Activated CD4-positive, alpha-beta memory T cell treated with anti-CD3 and anti-CD28 coated beads for 36 hours (primary cell): ENCODE measurements around the gene GSTM4. TPM values are rescaled to one million over a fixed set of nuclear protein-coding genes. Genes with fewer than 3 reads are reported as not detected.

Source experiments
- CTCF ChIA-PET: fragments of 350-600 bp; sonication (Branson Sonifier 250); formaldehyde crosslinking; loops from one replicate; lab custom pipeline; 2021; ENCODE audit warnings: antibody characterized with exemption, inconsistent platforms; lab: Charles Lee
- POLR2A ChIA-PET: fragments of 350-600 bp; sonication (Branson Sonifier 250); formaldehyde crosslinking; loops from one replicate; lab custom pipeline; 2021; ENCODE audit warnings: antibody characterized with exemption; lab: Charles Lee
- DNase-seq: peaks from one replicate; pipeline ENCODE4 v3.0.0-alpha.2; 2020
- H3K27ac Mint-ChIP-seq: one replicate; pipeline ENCODE4 v1.8.0; 2021; ENCODE audit warnings: mixed read lengths
- H3K27me3 Mint-ChIP-seq: one replicate; pipeline ENCODE4 v1.8.0; 2021; ENCODE audit warnings: mixed read lengths
- H3K36me3 Mint-ChIP-seq: one replicate; pipeline ENCODE4 v1.8.0; 2021; ENCODE audit warnings: mixed read lengths
- H3K4me1 Mint-ChIP-seq: one replicate; pipeline ENCODE4 v1.8.0; 2021; ENCODE audit warnings: low read depth, mixed read lengths
- H3K4me3 Mint-ChIP-seq: one replicate; pipeline ENCODE4 v1.8.0; 2021; ENCODE audit warnings: mild to moderate bottlenecking, mixed read lengths
- H3K9me3 Mint-ChIP-seq: one replicate; pipeline ENCODE4 v1.8.0; 2021; ENCODE audit warnings: mixed read lengths
- intact Hi-C: fragments of 100-400 bp; cut with micrococcal nuclease; formaldehyde crosslinking; loops from one replicate; pipeline ENCODE4 v1.15.1; 2023
- total RNA-seq, 2 experiments: library from RNA; stranded (reverse); gene quantifications; one replicate each; pipeline ENCODE4 v1.2.3, GENCODE V29; 2021

Gene GSTM4
- total RNA-seq: 10 to 100 TPM in 1 of 2 experiments, 1 to 10 TPM in 1; 8.2 to 12.0 TPM

GRCh38 chr1:109655615-109656519 lies at the start of gene GSTM4:
Gene GSTM4, plus strand, starts transcription at chr1:109656099. Its CDS starts 291 bp downstream, at chr1:109656390.
- no peaks in the 10 kb centered on the region for H3K36me3 Mint-ChIP-seq
- peak within 1 kb of the TSS; percentile 66 for H3K27ac Mint-ChIP-seq
- H3K4me1 Mint-ChIP-seq: peaks cover 12% of the 10 kb centered on the region
- ChIA-PET POLR2A (interaction anchor here (0.6 to 1.7 kb wide), 2 partner anchors 36 to 329 kb away, joined by 4 read pairs; partner anchors contain the start of genes AHCYL1, AMPD2 and GNAT2), CTCF (interaction anchor here (1.1 to 8.4 kb wide), 6 partner anchors 16 to 329 kb away, joined by 3 to 71 read pairs (median 4); partner anchors contain the start of gene AHCYL1)
- intact Hi-C loops: no loop called here
- H3K9me3 Mint-ChIP-seq: no peaks in the 10 kb centered on the region
- DNase-seq: peak; percentile 80
- H3K4me3 Mint-ChIP-seq: peak within 1 kb of the TSS; percentile 89
- peaks cover 10% of the 10 kb centered on the region for H3K27me3 Mint-ChIP-seq

- POLR2A ChIA-PET: interaction anchor here (1.7 kb wide), 1 partner anchor 10 kb away, joined by 8 read pairs; no protein-coding TSS in a partner anchor
- Mint-ChIP-seq H3K4me3 (no peak overlapping the region), H3K36me3 (no peaks in the 10 kb centered on the region), H3K27me3 (no peaks in the 10 kb centered on the region), H3K27ac (no peak overlapping the region), H3K4me1 (no peaks in the 10 kb centered on the region), H3K9me3 (no peaks in the 10 kb centered on the region)
- no peak for DNase-seq
- intact Hi-C loops: no loop called here
- CTCF ChIA-PET: interaction anchor here (1.0 kb wide), 2 partner anchors 12 to 63 kb away, joined by 3 to 4 read pairs; no protein-coding TSS in a partner anchor
Measured at GRCh38 chr1:109609881-109610280, 46.0 kb upstream of the GSTM4 start.

- CTCF ChIA-PET: no interaction called here
- no peak for DNase-seq
- H3K9me3 Mint-ChIP-seq: no peaks in the 10 kb centered on the region
- POLR2A ChIA-PET: no interaction called here
- peaks cover 2% of the 10 kb centered on the region for H3K4me1 Mint-ChIP-seq
- no peak overlapping the region for H3K4me3 Mint-ChIP-seq
- intact Hi-C loops: no loop called here
- H3K36me3 Mint-ChIP-seq: no peaks in the 10 kb centered on the region
- no peaks in the 10 kb centered on the region for H3K27me3 Mint-ChIP-seq
- no peak overlapping the region for H3K27ac Mint-ChIP-seq
Measured at GRCh38 chr1:109610609-109611307, 45.1 kb upstream of the GSTM4 start.

DNA sequence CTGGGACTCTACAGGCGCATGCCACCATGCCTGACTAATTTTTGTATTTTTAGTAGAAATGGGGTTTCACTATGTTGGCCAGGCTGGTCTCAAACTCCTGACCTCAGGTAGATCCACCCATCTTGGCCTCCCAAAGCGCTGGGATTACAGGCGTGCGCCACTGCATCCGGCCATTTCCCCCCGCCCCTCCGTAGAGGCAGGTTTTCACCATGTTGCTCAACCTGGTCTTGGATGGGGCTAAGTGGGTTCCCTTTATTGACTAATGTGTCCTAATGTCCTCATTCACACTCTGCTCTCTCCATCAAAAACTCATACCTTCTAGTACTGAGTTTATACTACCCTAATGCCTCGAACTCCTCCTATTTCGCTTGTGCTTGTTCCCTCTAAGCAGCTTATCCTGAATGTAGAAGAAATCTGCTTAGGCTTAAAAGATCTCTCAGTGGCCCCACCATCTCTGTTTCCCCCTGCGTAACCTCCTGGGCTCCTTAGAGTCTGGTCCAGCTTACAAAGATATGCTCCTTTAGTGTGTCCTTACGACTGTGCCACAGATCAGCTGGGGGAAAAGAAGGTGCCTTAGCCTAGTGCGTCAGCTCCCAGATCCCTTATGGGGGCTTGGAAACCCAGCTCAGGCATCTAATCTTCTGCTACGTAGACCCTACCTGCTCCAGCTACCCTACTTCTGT lies 44.5 kb upstream of the GSTM4 start:
- Mint-ChIP-seq H3K4me1 (peaks cover 9% of the 10 kb centered on the region), H3K4me3 (no peak overlapping the region), H3K36me3 (no peaks in the 10 kb centered on the region), H3K9me3 (no peaks in the 10 kb centered on the region), H3K27ac (no peak overlapping the region), H3K27me3 (no peaks in the 10 kb centered on the region)
- CTCF ChIA-PET: interaction anchor here (0.7 to 4.6 kb wide), 3 partner anchors 19 to 118 kb away, joined by 3 to 26 read pairs (median 14); partner anchors contain the start of gene CYB561D1
- intact Hi-C loops: no loop called here
- POLR2A ChIA-PET: no interaction called here
- DNase-seq: no peak

DNA sequence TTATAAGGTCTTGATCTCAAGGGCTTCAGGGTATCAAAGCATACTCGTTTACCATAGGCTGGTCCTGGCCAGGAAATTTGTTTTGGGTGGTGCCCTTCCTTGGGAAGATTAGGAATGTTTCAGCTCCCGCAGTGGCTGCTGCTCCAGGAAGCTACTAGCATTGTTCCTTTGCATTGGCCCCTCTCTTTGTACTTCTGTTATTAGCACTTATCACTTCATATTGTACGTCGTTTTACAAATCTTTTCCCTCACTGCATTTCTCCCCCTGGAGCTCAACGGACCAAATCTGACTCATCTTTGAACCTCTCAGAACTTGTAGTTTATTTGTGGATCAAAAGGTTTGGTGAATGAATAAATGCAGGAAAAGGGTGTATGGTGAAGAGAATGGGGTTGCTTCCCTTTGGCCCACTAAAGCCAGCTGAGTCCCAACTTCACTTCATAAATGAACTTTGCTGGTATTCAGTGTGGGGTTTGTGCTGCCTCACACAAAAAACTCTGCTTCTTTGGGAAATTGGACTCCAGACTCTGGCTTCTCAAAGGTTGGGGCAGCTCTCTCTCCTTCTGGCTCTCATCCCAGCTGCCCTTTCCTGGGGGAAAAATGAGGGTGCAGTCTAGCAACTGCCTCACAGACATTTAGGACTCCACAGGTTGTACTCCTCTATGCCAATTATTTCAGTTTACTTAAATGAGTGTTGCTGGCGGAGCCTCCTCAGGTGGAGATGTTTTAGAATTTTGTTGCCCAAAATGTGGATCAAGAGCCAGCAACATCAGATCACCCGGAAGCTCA lies 42.3 kb upstream of the GSTM4 start:
- Mint-ChIP-seq H3K36me3 (no peaks in the 10 kb centered on the region), H3K9me3 (no peaks in the 10 kb centered on the region), H3K4me3 (no peak overlapping the region), H3K27ac (no peak overlapping the region), H3K27me3 (no peaks in the 10 kb centered on the region), H3K4me1 (peaks cover 25% of the 10 kb centered on the region)
- ChIA-PET POLR2A (interaction anchor here (1.3 to 1.4 kb wide), 2 partner anchors 12 to 65 kb away, joined by 3 to 4 read pairs; partner anchors contain the start of gene GNAI3), CTCF (interaction anchor here (0.9 to 4.6 kb wide), 7 partner anchors 8 to 163 kb away, joined by 3 to 26 read pairs (median 4); no protein-coding TSS in a partner anchor)
- intact Hi-C loops: no loop called here
- DNase-seq: no peak

GRCh38 chr1:109615879-109616278 lies 40.0 kb upstream of the GSTM4 start:
- H3K9me3 Mint-ChIP-seq: no peaks in the 10 kb centered on the region
- peak overlapping the region; percentile 76 for H3K27ac Mint-ChIP-seq
- ChIA-PET CTCF (interaction anchor here (1.5 to 6.1 kb wide), 5 partner anchors 14 to 84 kb away, joined by 4 to 34 read pairs (median 11); partner anchors contain the start of gene GNAI3), POLR2A (interaction anchor here (0.8 to 2.2 kb wide), 2 partner anchors 67 to 109 kb away, joined by 3 to 11 read pairs; partner anchors contain the start of gene GNAI3)
- DNase-seq: no peak
- H3K4me1 Mint-ChIP-seq: peaks cover 33% of the 10 kb centered on the region
- intact Hi-C loops: loop anchor here (5.0 kb wide), 1 partner anchor 124 kb away; the partner anchor contains the start of gene CYB561D1
- H3K27me3 Mint-ChIP-seq: no peaks in the 10 kb centered on the region
- H3K4me3 Mint-ChIP-seq: no peak overlapping the region
- H3K36me3 Mint-ChIP-seq: no peaks in the 10 kb centered on the region

DNA sequence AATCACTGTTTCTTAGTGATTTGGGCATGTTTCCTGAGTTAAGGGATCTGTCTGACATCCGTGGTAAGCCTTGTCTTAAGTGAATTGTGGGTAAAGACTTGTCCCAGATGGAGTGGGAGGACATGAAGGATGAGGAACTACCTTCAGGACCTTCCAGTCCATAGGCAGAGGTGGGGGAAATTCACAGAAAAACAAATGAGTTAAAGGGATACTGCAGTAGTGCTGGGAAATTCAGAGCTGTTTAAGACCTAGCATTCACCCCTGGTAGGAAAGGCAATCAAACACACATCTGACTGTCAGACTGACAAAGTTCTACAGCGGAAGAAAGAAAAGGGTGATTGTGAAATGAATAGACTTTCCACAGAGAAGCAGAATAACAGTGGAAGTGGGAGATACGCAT lies 39.5 kb upstream of the GSTM4 start:
- Mint-ChIP-seq H3K27ac (peak overlapping the region; percentile 76), H3K4me1 (peaks cover 34% of the 10 kb centered on the region), H3K27me3 (no peaks in the 10 kb centered on the region), H3K4me3 (no peak overlapping the region), H3K36me3 (no peaks in the 10 kb centered on the region), H3K9me3 (no peaks in the 10 kb centered on the region)
- ChIA-PET CTCF (interaction anchor here (0.9 to 6.1 kb wide), 8 partner anchors 13 to 368 kb away, joined by 3 to 34 read pairs (median 4); partner anchors contain the start of genes AHCYL1, CYB561D1 and GNAI3), POLR2A (interaction anchor here (0.8 to 2.2 kb wide), 3 partner anchors 68 to 110 kb away, joined by 3 to 11 read pairs (median 6); partner anchors contain the start of gene GNAI3)
- intact Hi-C loops: loop anchor here (5.0 kb wide), 1 partner anchor 124 kb away; the partner anchor contains the start of gene CYB561D1
- DNase-seq: no peak

- ChIA-PET CTCF (interaction anchor here (0.7 to 6.1 kb wide), 8 partner anchors 12 to 367 kb away, joined by 3 to 34 read pairs (median 4); partner anchors contain the start of genes AHCYL1, CYB561D1 and GNAI3), POLR2A (interaction anchor here (1.1 to 2.2 kb wide), 3 partner anchors 69 to 134 kb away, joined by 3 to 11 read pairs (median 6); partner anchors contain the start of gene GNAI3)
- H3K9me3 Mint-ChIP-seq: no peaks in the 10 kb centered on the region
- peak; percentile 34 for DNase-seq
- H3K36me3 Mint-ChIP-seq: peaks cover 1% of the 10 kb centered on the region
- no peak overlapping the region for H3K4me3 Mint-ChIP-seq
- no peaks in the 10 kb centered on the region for H3K27me3 Mint-ChIP-seq
- intact Hi-C loops: loop anchor here (1.0 to 5.0 kb wide), 2 partner anchors 18 to 125 kb away; partner anchors contain the start of gene CYB561D1
- H3K4me1 Mint-ChIP-seq: peaks cover 43% of the 10 kb centered on the region
- H3K27ac Mint-ChIP-seq: peak overlapping the region; percentile 76
Measured at GRCh38 chr1:109617291-109617801, 38.6 kb upstream of the GSTM4 start.

DNA sequence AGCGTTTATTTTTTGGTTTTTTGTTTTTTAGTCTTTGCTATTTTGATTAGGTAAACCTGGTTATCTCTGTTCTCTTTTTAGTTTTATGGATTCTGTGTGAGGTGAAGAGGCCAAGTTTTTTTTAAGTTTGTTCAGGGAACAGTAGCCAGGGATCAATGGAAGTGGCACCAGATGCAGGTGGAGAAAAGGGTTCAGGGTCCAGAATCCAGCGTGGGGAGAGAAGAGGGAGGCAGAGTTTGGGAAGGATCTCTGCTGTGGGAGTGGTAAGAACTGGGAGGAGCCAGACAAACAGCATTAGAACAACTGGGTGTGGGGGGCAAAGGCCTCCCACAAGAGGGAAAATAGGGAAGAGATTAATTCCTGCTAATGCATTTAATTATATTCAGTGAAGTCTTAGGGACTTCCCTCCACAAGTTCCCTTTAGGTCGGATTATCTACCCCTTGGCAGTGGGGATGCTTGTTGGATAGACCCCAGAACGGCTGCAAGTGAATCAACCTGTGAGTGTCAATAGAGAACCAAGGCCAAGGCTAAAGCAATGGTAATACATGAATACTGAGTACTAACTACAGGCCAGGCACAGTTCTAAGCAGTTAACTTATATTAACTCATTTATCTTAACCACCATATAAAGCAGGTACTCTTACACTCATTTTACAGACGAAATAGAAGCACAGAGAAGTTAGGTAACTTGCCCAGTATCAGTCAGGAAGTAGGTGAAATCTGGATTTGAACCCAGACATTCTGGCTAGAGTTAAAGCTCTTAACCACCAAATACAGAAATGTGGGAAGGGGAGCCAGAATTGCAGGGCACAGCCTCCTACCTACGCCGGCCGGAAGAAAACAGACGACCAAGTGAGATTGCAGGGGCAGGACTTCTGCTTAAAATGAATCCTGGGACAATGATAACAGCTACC lies 37.0 kb upstream of the GSTM4 start:
- H3K4me1 Mint-ChIP-seq: peaks cover 59% of the 10 kb centered on the region
- ChIA-PET POLR2A (interaction anchor here (0.8 to 2.8 kb wide), 6 partner anchors 14 to 366 kb away, joined by 3 to 35 read pairs (median 4); partner anchors contain the start of genes AHCYL1, GNAI3 and GSTM4), CTCF (interaction anchor here (0.8 to 6.1 kb wide), 7 partner anchors 12 to 365 kb away, joined by 3 to 34 read pairs (median 6); partner anchors contain the start of genes GNAI3 and PSMA5)
- H3K4me3 Mint-ChIP-seq: peak overlapping the region; percentile 98
- H3K27me3 Mint-ChIP-seq: no peaks in the 10 kb centered on the region
- peaks cover 1% of the 10 kb centered on the region for H3K36me3 Mint-ChIP-seq
- H3K9me3 Mint-ChIP-seq: no peaks in the 10 kb centered on the region
- intact Hi-C loops: loop anchor here (2.0 to 5.0 kb wide), 2 partner anchors 20 to 127 kb away; partner anchors contain the start of gene CYB561D1
- DNase-seq: no peak
- H3K27ac Mint-ChIP-seq: peak overlapping the region; percentile 96
